GM19468 (cell line): Measurements from ENCODE around the gene ENTPD5.
"Not testable (repeated sequence)": the region's sequence is repeated elsewhere in the genome, so short reads cannot be mapped to it uniquely, and the experiment has no call there.

Experiments
- ATAC-seq: cut with Tn5 transposase; IDR thresholded peaks from one replicate; pipeline ENCODE4 v1.9.1; 2021; ENCODE audit warnings: mild to moderate bottlenecking, moderate library complexity, moderate number of reproducible peaks; ENCODE audit not compliant: unreplicated experiment; ENCODE audit errors: extremely low read depth

Gene ENTPD5

GRCh38 chr14:73949752-73950734, 69.0 kb downstream of the ENTPD5 start, which contains the start of the genes COQ6 and FAM161B:
Gene COQ6 (plus strand): TSS chr14:73950302. CDS start chr14:73950333, 31 bp downstream.
Gene FAM161B (minus strand): TSS chr14:73950094. CDS start chr14:73950026, 68 bp downstream.
- ATAC-seq: peak; percentile 94

GRCh38 chr14:73945159-73945670, 73.9 kb downstream of the ENTPD5 start:
- ATAC-seq: no peak

DNA sequence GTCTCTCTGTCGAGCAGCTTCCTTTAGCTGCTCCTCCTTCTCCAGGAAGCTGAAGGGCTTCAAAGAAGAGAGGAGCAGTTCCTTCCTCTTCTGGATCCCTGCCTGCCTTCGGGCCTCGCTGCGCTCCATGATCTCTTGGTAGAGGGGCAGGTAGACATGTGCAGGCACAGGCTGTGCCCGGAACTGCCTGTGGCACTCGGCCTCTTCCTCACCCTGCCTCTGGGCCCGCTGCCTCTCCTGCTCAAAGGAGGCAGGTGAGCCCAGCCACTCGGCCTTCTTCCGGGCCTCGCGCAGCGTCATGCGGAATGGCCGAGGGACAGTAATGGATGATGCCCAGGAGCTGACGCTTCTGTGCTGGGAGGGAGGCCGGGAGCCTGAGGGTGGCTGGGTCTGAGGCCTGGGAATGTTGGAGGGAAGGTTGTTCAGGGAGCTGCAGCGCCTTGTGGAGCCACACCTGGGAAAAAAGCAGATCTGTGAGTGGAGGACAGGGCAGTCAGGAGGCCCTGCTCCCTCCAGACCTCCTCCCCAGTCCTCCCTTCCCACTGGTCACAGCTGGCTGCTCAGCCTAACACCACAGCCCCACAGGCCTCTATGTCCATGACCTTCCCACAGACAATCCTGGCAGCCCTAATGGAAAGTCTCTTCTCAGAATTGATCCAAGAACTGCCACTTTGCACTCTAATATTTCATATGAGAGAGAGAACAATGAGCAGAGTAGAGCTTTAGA, 74.5 kb downstream of the ENTPD5 start:
- no peak for ATAC-seq

- ATAC-seq: no peak
Measured at GRCh38 chr14:73943083-73943482, 76.0 kb downstream of the ENTPD5 start.

DNA sequence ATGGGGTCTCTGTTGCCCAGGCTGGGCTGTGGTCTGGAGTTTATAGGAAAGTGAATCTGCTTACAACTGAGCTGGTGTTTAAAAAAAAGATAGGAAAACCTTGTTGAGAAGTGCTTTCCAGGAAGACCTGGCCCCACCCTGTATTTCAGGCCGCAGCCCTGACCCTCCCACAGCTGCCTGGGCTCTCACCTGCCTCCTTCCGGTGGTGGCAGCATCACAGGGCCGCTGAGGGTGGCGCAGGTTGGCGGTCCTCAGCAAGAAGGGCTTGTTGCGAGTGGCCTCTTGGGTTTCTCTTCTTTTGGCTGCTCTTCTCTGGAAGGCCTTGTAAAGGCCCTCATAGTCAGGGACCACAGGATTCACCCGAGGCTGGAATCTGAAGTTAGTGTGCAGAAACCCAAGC, 76.9 kb downstream of the ENTPD5 start:
- ATAC-seq: no peak

GRCh38 chr14:73937012-73937411, 82.1 kb downstream of the ENTPD5 start:
- no peak for ATAC-seq

DNA sequence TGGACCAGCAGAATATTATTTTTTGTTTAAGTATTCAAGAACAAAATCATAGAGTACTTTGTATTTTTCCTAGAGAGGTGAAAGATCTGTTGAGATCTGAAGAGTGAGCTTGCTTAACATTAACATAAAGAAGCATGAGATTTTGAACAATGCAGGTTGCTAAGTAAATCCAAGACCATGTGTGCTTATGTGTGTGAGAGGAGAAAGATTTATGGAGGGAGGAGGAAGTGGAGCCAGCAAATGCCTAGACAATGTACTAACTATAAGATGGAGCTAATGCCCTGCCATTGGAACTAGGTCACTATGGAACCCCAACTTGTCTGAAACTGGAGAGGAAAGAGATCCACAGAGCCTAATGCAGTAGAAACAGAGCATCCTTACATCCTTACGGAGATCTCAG, 82.5 kb downstream of the ENTPD5 start:
- ATAC-seq: no peak

GRCh38 chr14:73935666-73936065, 83.4 kb downstream of the ENTPD5 start:
- no peak for ATAC-seq

DNA sequence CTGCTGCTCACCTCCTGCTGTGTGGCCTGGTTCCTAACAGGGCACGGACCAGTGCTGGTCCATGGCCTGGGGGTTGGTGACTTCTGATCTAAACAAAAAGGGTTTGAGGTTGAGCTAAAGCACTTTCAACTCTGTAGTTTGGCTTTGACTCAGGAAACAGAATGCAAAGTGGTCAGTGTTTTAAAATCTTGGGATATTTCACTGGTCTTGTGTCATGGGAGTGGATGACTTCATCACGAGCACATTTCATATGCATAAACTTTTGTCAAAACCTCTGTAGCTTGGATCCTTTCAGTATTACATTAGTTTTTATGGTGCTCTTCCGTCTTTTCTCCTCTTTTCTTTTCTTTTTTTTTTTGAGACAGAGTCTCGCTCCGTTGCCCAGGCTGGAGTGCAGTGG, 94.8 kb downstream of the ENTPD5 start:
- no peak for ATAC-seq

DNA sequence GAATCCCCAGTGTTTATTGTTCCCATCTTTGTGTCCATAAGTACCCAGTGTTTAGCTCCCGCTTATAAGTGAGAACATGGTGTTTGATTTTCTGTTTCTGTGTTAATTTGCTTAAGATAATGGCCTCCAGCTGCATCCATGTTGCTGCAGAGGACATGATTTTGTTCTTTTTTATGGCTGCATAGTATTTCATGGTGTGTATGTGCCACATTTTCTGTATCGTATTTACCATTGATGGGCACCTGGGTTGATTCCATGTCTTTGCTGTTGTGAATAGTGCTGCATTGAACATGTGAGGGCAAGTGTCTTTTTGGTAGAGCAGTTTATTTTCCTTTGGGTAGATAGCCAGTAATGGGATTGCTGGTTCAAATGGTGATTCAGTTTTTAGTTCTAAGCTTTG, 99.6 kb downstream of the ENTPD5 start:
- not testable (repeated sequence) for ATAC-seq

- ATAC-seq: no peak
Measured at GRCh38 chr14:73916324-73916723, 102.8 kb downstream of the ENTPD5 start.

DNA sequence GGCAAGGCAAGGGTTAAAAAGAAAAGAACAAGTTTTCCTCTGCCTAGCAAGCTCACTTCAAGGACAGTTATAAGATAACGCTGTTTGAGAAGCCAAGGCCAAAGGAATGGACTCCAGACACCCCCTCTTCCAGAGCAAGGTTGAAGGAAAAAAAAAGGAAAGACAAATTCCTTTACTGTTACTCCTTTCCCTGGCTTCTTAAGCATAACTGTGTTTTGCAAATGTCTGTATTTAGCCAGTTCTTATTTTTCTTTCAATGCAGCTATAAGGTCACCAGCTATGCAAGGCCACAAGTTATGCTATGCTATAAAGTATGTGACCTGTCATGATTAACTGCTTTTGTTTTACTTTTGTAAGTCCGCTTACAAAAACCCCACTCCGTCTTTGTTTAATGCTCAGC, 105.8 kb downstream of the ENTPD5 start:
- no peak for ATAC-seq

- no peak for ATAC-seq
Measured at GRCh38 chr14:73909681-73910080, 109.4 kb downstream of the ENTPD5 start.
